Measurements from ENCODE around the gene CLDN12.

CLDN12 gene

DNA sequence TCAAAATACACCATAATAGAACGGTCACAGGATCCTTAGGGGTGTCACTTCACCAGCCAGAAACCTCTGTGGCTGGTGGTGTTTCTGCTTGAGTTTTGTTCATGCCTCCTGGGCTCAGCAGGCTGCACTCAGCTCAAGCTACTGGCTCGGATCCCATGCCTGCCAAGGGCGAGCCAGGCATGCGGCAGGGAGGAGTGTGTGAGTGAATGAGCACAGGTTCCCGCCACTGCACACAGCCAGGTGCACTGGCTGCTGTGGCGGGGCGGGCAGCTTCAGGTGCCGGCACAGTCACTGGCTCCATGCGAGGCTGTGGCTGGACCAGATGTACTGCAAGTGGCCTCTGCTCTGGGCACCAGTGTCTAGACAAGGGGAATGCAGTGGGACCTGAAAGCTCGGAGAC is 29.5 kb downstream of the CLDN12 start:
- H3K27ac ChIP-seq (ENCODE audit: low read length): no peak overlapping the region
- H3K9me3 ChIP-seq (ENCODE audit: insufficient read depth, low read length, severe bottlenecking): peaks cover 20% of the 10 kb centered on the region
- H2AFZ ChIP-seq (ENCODE audit: low read depth, low read length): no peak overlapping the region
- H4K20me1 ChIP-seq (ENCODE audit: insufficient read depth, low read length): no peaks in the 10 kb centered on the region
- no peak overlapping the region for H3K4me3 ChIP-seq (ENCODE audit: low read depth in 1 of 2, low read length in 2 of 2)
- ATAC-seq (ENCODE audit: insufficient read depth, low read depth): no peak
- no peak overlapping the region for H3K4me2 ChIP-seq (ENCODE audit: insufficient read depth, low read length)
- no peak overlapping the region for H3K9ac ChIP-seq (ENCODE audit: low read depth, low read length)
- no peak for TF ChIP-seq EZH2 (IDR thresholded peaks at IDR 0.05; ENCODE audit: borderline replicate concordance, low read depth, low read length, severe bottlenecking)
- TF ChIP-seq, protein P1, sequence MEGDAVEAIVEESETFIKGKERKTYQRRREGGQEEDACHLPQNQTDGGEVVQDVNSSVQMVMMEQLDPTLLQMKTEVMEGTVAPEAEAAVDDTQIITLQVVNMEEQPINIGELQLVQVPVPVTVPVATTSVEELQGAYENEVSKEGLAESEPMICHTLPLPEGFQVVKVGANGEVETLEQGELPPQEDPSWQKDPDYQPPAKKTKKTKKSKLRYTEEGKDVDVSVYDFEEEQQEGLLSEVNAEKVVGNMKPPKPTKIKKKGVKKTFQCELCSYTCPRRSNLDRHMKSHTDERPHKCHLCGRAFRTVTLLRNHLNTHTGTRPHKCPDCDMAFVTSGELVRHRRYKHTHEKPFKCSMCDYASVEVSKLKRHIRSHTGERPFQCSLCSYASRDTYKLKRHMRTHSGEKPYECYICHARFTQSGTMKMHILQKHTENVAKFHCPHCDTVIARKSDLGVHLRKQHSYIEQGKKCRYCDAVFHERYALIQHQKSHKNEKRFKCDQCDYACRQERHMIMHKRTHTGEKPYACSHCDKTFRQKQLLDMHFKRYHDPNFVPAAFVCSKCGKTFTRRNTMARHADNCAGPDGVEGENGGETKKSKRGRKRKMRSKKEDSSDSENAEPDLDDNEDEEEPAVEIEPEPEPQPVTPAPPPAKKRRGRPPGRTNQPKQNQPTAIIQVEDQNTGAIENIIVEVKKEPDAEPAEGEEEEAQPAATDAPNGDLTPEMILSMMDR (IDR thresholded peaks at IDR 0.05; ENCODE audit: borderline replicate concordance, extremely low read depth, low read length, poor library complexity, severe bottlenecking): no peak
- no peaks in the 10 kb centered on the region for H3K79me2 ChIP-seq (ENCODE audit: insufficient read depth, low read length)
- DNase-seq: no peak
- H3K27me3 ChIP-seq (ENCODE audit: insufficient read depth, low read length, poor library complexity): no peaks in the 10 kb centered on the region
- no peaks in the 10 kb centered on the region for H3K4me1 ChIP-seq (ENCODE audit: insufficient read depth, low read length)
- no peaks in the 10 kb centered on the region for H3K36me3 ChIP-seq (ENCODE audit: insufficient read depth, low read length)

DNA sequence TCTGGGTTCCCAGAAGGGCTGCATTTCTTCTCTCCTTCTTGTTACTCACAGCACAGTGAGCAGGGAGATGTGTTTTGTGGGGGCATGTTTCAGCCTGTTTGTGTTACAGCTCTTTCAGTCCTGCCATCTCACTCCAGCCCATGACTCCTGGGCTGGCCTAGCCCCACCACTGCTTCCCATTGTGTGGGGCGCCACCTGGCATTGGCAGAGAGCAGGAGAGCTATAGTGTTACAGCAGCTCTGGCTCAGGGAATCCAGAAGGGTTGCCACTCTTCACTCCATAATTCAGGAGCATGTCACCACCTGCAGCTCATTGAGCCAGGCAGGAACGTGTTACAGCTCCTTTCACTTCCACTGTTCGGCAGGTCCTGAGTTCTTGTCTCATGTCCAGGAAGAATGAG is 30.0 kb downstream of the CLDN12 start:
- Histone ChIP-seq H3K9ac (ENCODE audit: low read depth, low read length) (no peak overlapping the region), H4K20me1 (ENCODE audit: insufficient read depth, low read length) (no peaks in the 10 kb centered on the region), H3K4me1 (ENCODE audit: insufficient read depth, low read length) (no peaks in the 10 kb centered on the region), H3K4me3 (ENCODE audit: low read depth in 1 of 2, low read length in 2 of 2) (no peak overlapping the region), H3K4me2 (ENCODE audit: insufficient read depth, low read length) (no peak overlapping the region), H3K27me3 (ENCODE audit: insufficient read depth, low read length, poor library complexity) (no peaks in the 10 kb centered on the region), H3K9me3 (ENCODE audit: insufficient read depth, low read length, severe bottlenecking) (peaks cover 20% of the 10 kb centered on the region), H3K36me3 (ENCODE audit: insufficient read depth, low read length) (no peaks in the 10 kb centered on the region), H2AFZ (ENCODE audit: low read depth, low read length) (no peak overlapping the region), H3K79me2 (ENCODE audit: insufficient read depth, low read length) (no peaks in the 10 kb centered on the region), H3K27ac (ENCODE audit: low read length) (no peak overlapping the region)
- no peak for DNase-seq
- no peak for ATAC-seq (ENCODE audit: insufficient read depth, low read depth)
- TF ChIP-seq EZH2 (IDR thresholded peaks at IDR 0.05; ENCODE audit: borderline replicate concordance, low read depth, low read length, severe bottlenecking): no peak
- TF ChIP-seq, protein P1 (IDR thresholded peaks at IDR 0.05; ENCODE audit: borderline replicate concordance, extremely low read depth, low read length, poor library complexity, severe bottlenecking): no peak

DNA sequence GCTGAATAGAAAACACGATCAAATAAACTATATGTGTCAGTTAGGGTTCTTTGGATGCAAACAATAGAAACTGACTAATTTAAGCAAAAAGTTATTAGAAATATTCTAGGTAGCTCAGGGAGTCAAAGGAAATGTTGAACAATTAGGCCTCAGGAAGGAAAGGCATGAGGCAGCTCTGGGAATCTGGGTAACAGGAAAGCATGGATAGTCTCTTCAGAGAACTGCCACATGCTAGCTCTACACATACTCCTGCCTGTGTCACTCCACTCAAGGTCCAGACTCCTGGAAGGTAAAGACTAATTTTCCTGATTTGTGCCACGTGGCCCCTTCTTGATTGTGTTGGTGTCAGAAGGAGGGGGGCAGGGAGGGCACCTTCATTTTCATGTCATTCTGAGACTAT is 42.4 kb downstream of the CLDN12 start:
- Histone ChIP-seq H3K4me3 (ENCODE audit: low read depth in 1 of 2, low read length in 2 of 2) (no peak overlapping the region), H3K9ac (ENCODE audit: low read depth, low read length) (no peak overlapping the region), H3K4me1 (ENCODE audit: insufficient read depth, low read length) (no peaks in the 10 kb centered on the region), H3K79me2 (ENCODE audit: insufficient read depth, low read length) (no peaks in the 10 kb centered on the region), H2AFZ (ENCODE audit: low read depth, low read length) (no peak overlapping the region), H3K36me3 (ENCODE audit: insufficient read depth, low read length) (no peaks in the 10 kb centered on the region), H3K4me2 (ENCODE audit: insufficient read depth, low read length) (no peak overlapping the region), H3K9me3 (ENCODE audit: insufficient read depth, low read length, severe bottlenecking) (no peaks in the 10 kb centered on the region), H3K27ac (ENCODE audit: low read length) (no peak overlapping the region), H4K20me1 (ENCODE audit: insufficient read depth, low read length) (no peaks in the 10 kb centered on the region), H3K27me3 (ENCODE audit: insufficient read depth, low read length, poor library complexity) (no peaks in the 10 kb centered on the region)
- TF ChIP-seq EZH2 (IDR thresholded peaks at IDR 0.05; ENCODE audit: borderline replicate concordance, low read depth, low read length, severe bottlenecking): no peak
- TF ChIP-seq, protein P1 (IDR thresholded peaks at IDR 0.05; ENCODE audit: borderline replicate concordance, extremely low read depth, low read length, poor library complexity, severe bottlenecking): no peak
- no peak for ATAC-seq (ENCODE audit: insufficient read depth, low read depth)
- no peak for DNase-seq

Data from DND-41 (cell line).